ENCODE measurements around the gene SMIM44. TPM values are rescaled to one million over a fixed set of nuclear protein-coding genes. Genes with fewer than 3 reads are reported as not detected.

The SMIM44 gene
- total RNA-seq, 1 experiment from 2014 or later = not detected

DNA sequence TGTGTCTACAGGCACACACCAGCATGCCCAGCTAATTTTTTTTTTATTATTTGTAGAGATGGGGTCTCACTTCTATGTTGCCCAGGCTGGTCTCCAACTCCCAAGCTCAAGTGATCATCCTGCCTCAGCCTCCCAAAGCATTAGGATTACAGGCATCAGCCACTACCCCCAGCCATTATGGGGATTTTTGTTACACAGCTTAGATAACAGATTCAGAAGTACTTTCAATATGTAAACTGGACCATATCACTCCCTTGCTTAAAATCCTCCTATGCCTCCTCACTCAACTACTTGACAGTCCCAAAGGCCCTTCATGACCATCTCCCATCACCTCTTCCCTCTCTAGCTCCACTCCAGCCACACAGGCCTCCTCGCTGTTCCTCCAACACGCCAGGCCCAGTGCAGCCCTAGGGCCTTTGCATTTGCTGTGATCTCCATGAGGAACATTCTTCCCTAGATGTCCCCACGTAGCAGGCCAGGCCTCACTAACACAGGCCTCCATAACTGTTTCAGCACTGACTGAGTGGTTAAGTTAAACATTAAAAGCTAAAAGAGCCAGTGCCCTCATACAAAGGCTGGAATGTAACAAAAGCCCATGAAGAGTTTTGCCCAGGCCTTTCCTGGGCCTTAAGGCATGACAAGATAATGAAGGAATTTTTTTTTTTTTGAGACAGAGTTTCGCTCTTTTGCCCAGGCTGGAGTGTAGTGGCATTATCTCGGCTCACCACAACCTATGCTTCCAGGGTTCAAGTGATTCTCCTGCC, 14.7 kb upstream of the SMIM44 start:
- Histone ChIP-seq H3K9me3 (replicated peaks) (no peaks in the 10 kb centered on the region), H3K4me1 (no peaks in the 10 kb centered on the region; the same call in 1 of the 2 replicates), H3K27me3 (no peaks in the 10 kb centered on the region), H3K4me3 (no peak overlapping the region), H3K27ac (no peak overlapping the region), H3K36me3 (0 out of 2 replicates have a peak, but pooled peaks cover 7% of the 10 kb centered on the region)
- no peak for DNase-seq

DNA sequence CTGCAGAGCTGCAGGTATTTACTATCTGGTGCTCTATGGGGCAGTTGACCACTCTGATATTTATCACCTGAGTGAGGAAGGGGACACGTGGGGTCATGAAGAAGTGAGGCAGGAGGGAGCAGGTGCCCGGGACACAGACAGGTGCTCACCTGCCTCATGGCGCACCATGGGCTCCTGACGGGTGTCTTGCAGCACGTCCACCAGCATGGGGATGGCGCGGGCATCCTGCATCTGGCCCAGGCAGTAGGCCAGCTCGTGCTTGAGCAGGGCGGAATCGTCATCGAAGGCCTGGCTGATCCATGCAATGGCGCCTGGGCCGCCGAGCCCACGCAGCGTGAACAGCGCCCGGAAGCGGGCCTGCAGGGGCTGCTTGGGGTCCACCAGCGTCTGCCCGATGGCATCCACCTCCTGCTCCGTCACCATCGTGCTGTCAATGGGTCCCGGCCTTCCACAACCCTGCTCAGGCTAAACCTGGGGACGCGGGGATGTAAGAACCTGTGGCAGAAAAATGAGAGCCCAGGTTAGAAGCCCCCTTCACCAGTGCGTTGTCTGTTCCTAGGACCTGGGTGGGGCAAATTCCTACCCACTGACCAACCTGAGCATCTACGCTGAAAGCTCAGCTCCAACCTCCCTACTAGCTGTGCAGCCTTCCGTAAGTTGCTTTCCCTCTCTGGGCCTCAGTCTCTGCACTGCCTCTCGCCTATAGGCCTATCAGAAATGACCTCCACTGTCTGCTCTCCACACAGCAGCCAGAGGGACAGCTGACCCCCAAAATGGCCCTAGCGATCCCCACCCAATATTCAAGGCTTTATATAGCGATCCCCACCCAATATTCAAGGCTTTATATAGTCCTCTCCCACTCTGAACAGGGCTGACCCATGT, 13.4 kb upstream of the SMIM44 start:
- Histone ChIP-seq H3K27ac (no peak overlapping the region), H3K9me3 (replicated peaks) (no peaks in the 10 kb centered on the region), H3K4me3 (no peak overlapping the region), H3K4me1 (no peaks in the 10 kb centered on the region), H3K27me3 (no peaks in the 10 kb centered on the region), H3K36me3 (peaks cover 7% of the 10 kb centered on the region; the same call in 1 of the 2 replicates)
- DNase-seq = no peak

DNA sequence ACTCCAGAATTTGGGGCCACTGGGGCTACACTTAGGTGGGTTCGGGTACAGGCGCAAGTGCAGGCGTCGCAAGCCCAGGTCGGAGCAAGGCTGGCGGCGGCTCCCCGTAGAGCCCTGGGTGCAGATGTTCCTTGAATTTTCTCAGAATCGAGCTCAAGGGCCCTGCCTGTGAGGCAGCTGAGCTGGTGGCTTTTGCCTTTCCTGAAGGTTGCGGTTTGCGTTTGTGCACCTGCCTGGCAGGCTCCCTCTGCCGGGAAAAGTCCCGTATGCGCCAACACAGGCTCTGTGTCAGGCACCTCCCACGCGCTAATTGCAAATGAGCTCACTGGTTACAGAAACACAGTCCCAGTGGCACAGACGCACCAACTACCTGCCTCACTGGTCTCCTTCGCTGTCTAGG, 11.3 kb upstream of the SMIM44 start:
- Histone ChIP-seq H3K9me3 (replicated peaks) (no peaks in the 10 kb centered on the region), H3K36me3 (peaks cover 7% of the 10 kb centered on the region; the same call in 1 of the 2 replicates), H3K27ac (no peak overlapping the region), H3K27me3 (no peaks in the 10 kb centered on the region), H3K4me3 (no peak overlapping the region), H3K4me1 (no peaks in the 10 kb centered on the region)
- no peak for DNase-seq

DNA sequence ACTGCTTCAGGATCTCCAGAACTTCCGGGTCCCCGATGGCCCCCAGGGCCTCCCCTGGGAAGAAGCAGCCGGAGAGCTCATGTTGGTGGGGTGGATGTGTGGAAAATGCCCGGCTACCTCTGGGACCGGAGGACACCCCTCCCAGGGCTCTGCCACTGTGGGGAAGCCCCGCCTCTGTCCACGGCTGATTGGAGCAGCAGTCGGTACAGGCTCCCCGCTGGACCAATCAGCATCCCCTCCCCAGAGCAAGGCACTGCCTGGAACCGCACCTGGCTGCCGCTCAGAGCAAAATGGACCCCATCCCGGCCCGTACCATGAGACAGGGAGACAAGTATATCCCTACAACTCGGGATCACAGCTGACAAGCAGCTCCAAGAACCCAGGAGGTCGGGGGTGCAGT, 10.8 kb upstream of the SMIM44 start:
- peak; percentile 46 to 49 for DNase-seq
- no peaks in the 10 kb centered on the region for H3K27me3 ChIP-seq
- peaks cover 7% of the 10 kb centered on the region; the same call in 1 of the 2 replicates for H3K36me3 ChIP-seq
- no peak overlapping the region for H3K4me3 ChIP-seq
- H3K9me3 ChIP-seq (replicated peaks) = no peaks in the 10 kb centered on the region
- H3K27ac ChIP-seq = no peak overlapping the region
- H3K4me1 ChIP-seq = no peaks in the 10 kb centered on the region

DNA sequence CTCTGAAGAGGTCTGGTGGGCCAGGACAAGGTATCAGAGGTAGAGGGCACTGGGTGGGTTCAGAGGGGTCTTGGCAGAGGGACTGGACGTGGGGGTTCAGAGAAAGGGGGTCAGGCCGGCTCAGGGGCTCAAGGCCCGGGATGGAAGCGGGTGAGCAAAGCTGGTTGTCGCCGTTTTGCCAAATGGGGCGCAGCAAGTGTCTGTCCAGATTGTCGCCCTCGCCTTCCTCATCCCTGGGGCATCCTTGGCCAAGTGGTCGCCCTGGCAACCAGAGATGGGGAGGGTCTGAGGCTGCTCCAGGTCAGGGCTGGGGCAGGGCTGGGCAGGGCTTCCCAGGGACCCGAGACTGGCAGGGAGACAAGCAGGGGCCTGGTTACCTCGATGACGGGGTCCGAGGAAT, 10.4 kb upstream of the SMIM44 start:
- DNase-seq = no peak
- H3K9me3 ChIP-seq (replicated peaks) = no peaks in the 10 kb centered on the region
- no peak overlapping the region for H3K27ac ChIP-seq
- H3K4me1 ChIP-seq = no peaks in the 10 kb centered on the region
- peaks cover 7% of the 10 kb centered on the region; the same call in 1 of the 2 replicates for H3K36me3 ChIP-seq
- no peaks in the 10 kb centered on the region for H3K27me3 ChIP-seq
- no peak overlapping the region for H3K4me3 ChIP-seq

DNA sequence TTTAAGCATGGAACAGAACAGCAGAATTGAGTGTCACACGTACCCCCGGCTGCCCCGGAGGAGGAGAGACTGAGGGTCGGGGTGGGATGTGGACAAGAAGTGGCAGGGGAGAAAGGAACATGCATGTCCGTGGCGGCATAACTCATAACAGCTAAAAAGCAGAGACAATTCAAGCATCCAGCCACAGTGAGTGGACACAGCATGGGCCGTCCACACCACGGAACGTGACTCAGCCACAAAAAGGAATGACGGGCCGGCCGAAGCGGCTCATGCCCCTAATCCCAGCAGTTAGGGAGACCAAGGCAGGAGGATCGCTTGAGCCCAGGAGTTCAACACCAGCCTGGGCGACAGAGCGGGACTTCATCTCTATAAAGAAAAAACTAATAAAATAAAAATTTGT, 9.7 kb upstream of the SMIM44 start:
- Histone ChIP-seq H3K27ac (no peak overlapping the region), H3K36me3 (peaks cover 7% of the 10 kb centered on the region; the same call in 1 of the 2 replicates), H3K4me3 (no peak overlapping the region), H3K9me3 (replicated peaks) (no peaks in the 10 kb centered on the region), H3K4me1 (no peaks in the 10 kb centered on the region), H3K27me3 (no peaks in the 10 kb centered on the region)
- no peak for DNase-seq

DNA sequence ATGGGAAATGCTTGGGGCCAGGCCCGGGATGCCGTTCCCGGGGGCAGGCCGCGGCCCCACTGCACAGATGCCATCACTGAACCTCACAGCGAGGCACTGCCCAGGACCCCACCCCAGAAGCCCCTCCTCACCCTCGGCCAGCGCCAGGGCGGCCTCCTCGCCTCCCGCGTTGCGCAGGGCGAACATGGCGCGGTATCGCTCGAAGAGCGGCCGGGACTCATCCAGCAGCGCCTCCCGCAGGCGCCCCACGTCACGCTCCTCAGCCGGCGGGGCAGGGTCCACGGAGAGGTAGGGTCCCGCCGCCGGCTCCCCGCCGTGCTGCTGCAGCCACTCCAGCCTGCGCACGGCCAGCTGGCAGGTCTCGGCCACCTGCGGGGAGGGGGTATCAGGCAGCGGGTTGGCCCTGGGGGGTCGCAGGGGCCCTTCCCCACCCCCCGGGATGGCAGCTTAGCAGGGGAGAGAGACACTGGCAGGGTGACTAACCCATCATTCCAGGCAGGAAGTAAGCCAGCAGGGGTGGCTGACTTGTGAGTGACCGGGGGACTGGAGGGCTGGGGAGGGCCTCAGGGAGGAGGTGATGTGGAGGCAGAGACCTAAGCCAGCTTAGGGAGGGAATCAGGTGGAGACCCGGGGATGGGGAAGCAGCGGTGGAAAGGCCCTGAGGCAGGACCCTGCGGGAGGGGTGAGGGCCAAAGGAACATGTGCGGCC, 9.0 kb upstream of the SMIM44 start:
- Histone ChIP-seq H3K27me3 (no peaks in the 10 kb centered on the region), H3K27ac (no peak overlapping the region), H3K36me3 (peaks cover 7% of the 10 kb centered on the region; the same call in 1 of the 2 replicates), H3K4me3 (no peak overlapping the region), H3K9me3 (replicated peaks) (no peaks in the 10 kb centered on the region), H3K4me1 (no peaks in the 10 kb centered on the region)
- no peak for DNase-seq

DNA sequence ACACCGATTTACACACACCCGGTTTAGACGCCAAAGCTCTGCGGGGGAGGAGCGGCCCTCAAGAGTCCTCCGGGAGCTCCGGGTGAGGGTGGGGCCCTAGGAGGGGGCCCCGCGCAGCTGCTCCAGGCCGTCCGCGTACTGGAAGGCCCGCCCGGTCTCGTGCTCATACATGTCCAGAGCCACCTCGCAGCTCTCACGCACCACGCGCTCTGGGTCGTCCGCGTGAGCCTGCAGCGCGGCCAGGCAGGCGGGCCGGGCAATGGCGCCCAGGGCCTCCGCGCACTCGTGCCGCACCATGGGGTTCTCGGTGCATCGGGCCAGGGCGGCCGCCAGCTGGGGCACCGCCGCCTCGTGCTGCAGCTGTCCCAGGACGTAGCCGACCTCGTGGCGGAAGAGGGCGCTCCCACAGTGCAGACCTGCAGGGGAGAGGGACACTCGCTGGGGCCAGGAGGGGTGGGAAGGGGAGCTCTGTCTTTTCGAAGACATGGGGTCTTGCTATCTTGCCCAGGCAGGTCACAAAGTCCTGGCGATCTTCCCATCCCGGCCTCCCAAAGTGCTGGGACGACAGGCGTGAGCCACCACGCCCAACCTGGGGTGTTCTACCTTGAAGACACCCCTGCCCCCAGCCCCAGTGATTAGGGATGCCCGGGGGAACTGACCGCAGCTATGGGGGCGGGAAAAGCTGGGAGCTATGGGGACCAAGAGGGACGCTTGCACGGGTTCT, 8.3 kb upstream of the SMIM44 start:
- H3K9me3 ChIP-seq (replicated peaks) = no peaks in the 10 kb centered on the region
- H3K4me3 ChIP-seq = no peak overlapping the region
- H3K27me3 ChIP-seq = no peaks in the 10 kb centered on the region
- H3K27ac ChIP-seq = no peak overlapping the region
- H3K4me1 ChIP-seq = no peaks in the 10 kb centered on the region
- no peak for DNase-seq
- H3K36me3 ChIP-seq = peaks cover 7% of the 10 kb centered on the region; the same call in 1 of the 2 replicates

DNA sequence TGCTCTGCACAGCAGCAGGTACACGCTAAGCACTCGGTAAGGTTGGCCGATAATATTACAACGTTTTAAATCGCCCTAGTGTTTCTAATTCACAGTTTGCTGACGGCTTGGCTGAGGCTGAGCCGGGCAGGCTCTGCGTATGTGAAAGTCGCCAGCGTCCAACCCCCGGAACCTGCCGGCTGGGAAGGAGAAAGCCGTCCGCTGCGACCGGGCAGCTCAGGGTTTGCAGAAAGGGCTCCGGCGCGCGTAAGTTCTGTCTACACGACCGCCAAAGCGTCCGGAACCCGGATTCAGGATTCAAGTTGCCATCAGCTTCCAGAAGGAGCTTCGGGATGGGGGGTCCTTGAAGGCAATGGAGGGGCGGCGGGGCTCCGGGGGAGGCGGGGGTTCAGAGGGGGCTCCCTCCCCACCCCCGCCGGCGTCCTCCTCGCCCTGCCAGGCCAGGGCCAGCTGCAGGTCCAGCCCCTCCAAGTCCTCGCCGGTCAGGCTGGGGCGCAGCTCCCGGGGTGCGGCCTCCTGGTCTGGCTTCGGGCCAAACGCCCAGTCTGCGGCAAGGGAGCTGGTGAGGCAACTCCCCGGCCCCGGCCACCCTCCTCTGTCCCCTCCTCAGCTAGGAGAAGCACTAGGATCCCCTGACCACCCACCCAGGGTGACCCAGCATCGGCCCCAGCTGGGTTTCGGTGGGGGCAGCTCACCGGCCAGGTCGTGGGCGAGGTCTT, 575 bp downstream of the SMIM44 start:
- peaks cover 3% of the 10 kb centered on the region; the same call in 1 of the 2 replicates for H3K4me1 ChIP-seq
- peak overlapping the region; percentile 17; the same call in 1 of the 2 replicates for H3K4me3 ChIP-seq
- no peaks in the 10 kb centered on the region for H3K9me3 ChIP-seq (replicated peaks)
- peaks cover 38% of the 10 kb centered on the region for H3K27me3 ChIP-seq
- no peaks in the 10 kb centered on the region for H3K36me3 ChIP-seq
- no peak overlapping the region for H3K27ac ChIP-seq
- DNase-seq = no peak

DNA sequence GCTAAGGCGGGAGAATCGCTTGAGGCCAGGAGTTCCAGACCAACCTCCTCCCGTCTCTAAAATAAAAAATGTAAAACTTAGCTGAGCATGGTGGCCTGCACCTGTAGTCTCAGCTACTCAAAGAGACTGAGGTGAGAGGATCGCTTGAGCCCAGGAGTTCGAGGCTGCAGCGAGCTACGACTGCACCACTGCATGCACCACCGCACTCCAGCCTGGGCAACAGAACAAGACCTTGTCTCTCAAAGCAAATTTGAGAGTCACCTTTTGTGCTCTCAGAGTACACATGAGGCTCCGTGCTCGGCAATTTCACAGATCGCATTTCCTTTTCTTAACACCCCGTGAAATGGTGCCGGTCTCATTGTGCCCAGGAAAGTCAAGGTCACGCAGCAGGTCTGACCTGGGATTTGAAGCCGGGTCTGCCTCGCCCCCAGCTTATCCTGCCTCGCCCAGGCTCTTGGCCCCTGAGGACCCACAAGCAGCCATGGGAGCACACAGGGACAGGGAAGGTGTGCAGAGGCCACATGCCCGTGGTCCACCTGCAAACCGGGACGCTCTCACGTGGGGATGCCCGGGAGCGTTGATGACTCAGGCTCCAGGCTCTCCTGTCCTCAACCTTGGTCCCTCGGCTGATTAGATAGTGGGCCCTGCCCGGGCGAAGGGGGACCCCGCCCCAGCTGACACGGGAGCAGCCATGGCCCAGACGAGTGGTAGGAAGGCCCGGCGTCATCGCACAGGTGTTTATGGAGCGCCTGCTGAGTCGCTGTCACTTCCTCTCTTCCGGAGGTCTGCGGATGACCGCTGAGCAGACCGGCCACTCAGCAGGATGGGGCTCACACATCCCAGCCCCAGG, 1.8 kb downstream of the SMIM44 start:
- no peak for DNase-seq
- peaks cover 3% of the 10 kb centered on the region; the same call in 1 of the 2 replicates for H3K4me1 ChIP-seq
- H3K27ac ChIP-seq = no peak overlapping the region
- peaks cover 38% of the 10 kb centered on the region for H3K27me3 ChIP-seq
- H3K4me3 ChIP-seq = no peak overlapping the region
- no peaks in the 10 kb centered on the region for H3K36me3 ChIP-seq
- H3K9me3 ChIP-seq (replicated peaks) = no peaks in the 10 kb centered on the region

DNA sequence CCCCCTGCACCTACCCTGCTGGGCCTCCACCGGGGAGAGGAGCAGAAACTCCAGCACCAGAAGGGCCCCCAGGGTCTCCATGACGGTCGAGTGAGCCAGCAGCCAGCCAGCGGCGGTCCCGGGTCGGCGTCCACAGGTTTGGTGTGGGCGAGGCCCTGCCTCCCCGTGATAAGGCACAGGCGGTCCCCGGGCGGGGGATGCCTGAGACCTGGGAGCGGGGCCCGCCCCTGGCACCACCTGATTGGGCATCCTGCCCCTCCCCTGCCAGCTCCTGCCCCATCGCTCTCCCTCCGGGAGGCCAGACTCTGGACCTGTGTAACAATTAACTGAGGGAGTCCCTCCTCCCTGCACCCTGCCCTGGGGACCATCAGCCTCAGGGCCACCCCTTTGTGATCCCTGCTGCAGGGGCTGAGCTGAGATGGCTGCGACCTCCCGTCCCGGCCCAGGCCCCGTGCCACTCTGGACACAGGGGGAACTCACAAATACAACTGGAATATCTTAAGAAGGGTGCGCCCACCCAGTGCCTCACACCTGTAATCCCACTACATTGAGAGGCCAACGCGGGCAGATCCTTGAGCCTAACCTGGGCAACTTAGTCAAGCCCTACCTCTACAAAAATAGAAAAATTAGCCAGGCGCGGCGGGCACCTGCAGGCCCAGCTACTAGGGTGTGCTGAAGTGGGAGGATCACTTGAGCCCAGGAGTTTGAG, 2.7 kb downstream of the SMIM44 start, which contains the start of gene SMIM24:
TSS of gene SMIM24 (minus strand) at position 143 of the 709 bp plus-strand sequence. CDS start at position 81, 62 bp downstream.
- no peak for DNase-seq
- no peaks in the 10 kb centered on the region for H3K9me3 ChIP-seq (replicated peaks)
- H3K27ac ChIP-seq = no peak within 1 kb of the TSS
- H3K27me3 ChIP-seq = peaks cover 38% of the 10 kb centered on the region
- peaks cover 3% of the 10 kb centered on the region; the same call in 1 of the 2 replicates for H3K4me1 ChIP-seq
- H3K4me3 ChIP-seq = no peak within 1 kb of the TSS
- H3K36me3 ChIP-seq = no peaks in the 10 kb centered on the region

DNA sequence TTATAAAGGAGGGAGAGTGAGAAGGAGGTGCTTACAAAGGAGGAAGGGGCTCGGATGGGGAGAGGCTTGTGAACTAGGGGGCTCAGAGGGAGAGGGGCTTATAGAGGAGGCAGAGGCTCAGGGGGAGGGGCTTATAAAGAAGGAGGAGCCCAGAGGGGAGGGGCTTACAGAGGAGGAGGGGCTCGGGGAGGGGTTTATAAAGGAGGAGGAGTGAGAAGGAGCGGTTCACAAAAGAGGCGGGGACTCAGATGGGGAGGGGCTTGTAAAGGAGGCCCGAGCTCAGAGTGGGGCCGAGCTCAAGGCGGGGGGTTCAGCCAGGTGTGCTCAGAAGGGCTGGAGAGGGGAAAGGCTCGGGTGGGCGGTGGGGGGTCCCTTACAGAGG, 3.4 kb downstream of the SMIM44 start:
- Histone ChIP-seq H3K27ac (no peak overlapping the region), H3K4me1 (peaks cover 3% of the 10 kb centered on the region; the same call in 1 of the 2 replicates), H3K36me3 (no peaks in the 10 kb centered on the region), H3K27me3 (peaks cover 38% of the 10 kb centered on the region), H3K4me3 (no peak overlapping the region), H3K9me3 (replicated peaks) (no peaks in the 10 kb centered on the region)
- DNase-seq = peak; percentile 43 to 48

Measured in SJCRH30 (cell line).